Fibroblast of the conjunctiva (primary cell): ENCODE data around the gene TBC1D21.

ENCODE experiments used
- DNase-seq: peaks from one replicate; pipeline ENCODE4 v3.0.0-alpha.2; 2010; ENCODE audit warnings: low read depth

The TBC1D21 gene

GRCh38 chr15:73862276-73862675 lies 11.1 kb upstream of the TBC1D21 start:
- no peak for DNase-seq

- no peak for DNase-seq
Measured at GRCh38 chr15:73865379-73865778, 8.0 kb upstream of the TBC1D21 start.

- no peak for DNase-seq
Measured at GRCh38 chr15:73865904-73866303, 7.5 kb upstream of the TBC1D21 start.

GRCh38 chr15:73866481-73866880 lies 6.9 kb upstream of the TBC1D21 start:
- no peak for DNase-seq

DNA sequence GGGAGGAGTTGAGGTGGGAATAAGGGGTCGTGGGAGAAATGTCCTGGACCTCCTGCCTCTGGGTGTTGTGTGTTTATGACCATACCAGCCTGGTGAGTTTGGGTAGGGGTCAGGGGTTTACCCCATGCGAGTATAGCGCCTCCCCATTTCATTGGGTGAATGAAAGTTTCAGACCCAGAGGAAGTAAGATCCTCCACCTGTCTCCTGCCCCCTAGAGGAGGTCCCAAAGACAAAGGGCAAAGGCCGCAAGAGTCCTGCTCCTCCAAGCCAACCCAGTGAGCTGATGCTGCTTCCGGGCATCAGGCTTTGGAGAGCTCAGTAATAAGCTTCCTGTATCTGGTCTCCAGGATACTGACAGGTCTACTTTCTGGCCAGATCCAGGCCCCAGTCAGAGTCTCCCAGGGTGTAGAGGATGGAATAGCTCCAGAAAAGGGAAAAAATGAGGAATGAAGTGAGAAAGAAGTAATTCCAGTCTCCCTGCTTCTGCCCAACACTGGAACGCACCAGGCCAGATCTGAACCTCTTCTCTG lies 6.4 kb upstream of the TBC1D21 start:
- DNase-seq = no peak

GRCh38 chr15:73867426-73867825 lies 5.9 kb upstream of the TBC1D21 start:
- DNase-seq = no peak

DNA sequence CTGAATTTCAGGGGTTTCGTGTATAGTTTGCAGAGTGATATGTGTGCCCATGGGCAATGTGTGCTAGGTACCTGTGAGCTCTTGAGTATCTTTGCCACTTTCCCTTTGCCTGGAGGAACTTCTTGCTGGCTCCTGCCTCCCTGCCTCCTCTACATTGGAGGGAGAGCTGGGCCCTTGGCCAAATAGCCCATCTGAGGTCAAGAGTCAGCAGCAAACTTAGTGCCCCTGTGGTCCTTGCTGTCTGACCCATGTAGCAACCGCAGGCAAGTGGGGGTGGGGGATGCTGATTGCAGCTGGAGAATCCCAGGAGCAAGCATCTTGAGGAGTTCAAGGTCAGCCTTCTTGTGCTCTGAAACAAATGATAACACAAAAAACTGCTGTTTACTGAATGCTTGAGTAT lies 5.4 kb upstream of the TBC1D21 start:
- DNase-seq = no peak

GRCh38 chr15:73869216-73869995 lies 4.0 kb upstream of the TBC1D21 start:
- DNase-seq = no peak

DNA sequence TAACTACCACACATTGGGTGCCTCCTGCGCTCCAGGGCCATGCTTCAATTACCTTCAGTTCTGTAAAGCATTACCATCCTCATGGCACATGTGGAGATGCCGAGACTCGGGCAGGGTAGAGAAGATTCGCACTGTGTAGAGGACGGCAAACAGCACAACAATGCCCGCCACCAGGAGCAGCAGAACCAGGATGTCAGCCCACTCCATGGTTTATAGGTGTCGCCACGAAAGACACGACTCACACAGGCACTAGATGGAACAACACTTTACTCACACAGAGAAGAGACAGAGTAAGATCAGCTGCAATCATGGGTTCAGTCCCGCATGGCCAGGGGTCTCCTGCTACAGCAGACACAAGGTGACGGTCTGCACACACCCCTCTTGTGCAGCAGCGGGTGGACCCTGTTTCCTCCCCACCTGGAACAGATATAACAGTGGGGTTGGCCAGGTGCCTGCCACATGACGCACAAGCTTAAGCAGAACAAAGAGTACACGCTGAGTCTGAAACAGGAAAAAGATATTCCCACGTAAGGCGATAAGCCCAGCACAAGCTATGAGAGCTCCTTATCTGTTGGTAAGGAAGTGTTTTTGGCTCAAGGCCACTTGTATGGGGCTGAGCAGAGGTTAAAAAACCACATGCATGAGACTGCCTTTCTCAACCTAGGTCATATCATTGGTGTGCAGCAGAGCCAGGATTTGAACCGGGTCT lies 2.5 kb upstream of the TBC1D21 start:
- no peak for DNase-seq

DNA sequence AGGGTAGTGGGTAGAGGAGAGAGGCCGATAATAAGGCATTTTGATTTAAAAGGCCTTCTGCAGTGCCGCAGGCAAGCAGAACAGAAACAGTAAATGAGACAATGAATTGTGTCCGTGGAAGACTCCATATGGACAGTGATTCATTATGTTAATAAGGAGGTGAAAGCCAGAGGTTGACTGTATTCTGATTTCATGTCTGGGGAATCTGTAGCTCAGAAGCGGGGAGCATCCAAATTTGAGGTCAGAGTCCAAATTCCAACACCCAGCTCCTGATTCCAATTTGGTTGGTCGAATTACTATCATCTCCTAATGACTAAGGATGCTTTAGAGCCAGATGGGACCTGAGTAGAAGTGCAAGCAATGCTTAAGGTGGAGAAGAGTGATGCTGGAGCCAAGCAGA lies 1.0 kb upstream of the TBC1D21 start:
- DNase-seq = no peak

- peak; percentile 49 for DNase-seq
Measured at GRCh38 chr15:73873889-73874511, 636 bp downstream of the TBC1D21 start.

DNA sequence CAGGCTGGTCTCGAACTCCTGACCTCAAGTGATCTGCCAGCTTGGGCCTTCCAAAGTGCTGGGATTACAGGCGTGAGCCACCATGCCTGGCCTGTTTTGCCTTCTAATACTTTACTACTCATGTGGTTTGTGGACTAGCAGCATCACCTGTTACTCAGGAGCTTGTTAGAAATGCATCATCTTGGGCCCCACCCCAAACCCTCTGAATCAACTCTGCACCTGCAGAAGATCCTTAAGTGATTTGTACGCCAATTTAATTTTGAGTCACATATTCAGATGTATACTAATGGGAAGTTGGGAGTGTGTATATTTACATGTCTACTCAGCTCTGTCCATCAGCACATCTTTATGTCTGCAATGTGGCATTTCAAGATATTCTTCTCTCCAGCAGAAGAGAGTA lies 6.1 kb downstream of the TBC1D21 start:
- no peak for DNase-seq

DNA sequence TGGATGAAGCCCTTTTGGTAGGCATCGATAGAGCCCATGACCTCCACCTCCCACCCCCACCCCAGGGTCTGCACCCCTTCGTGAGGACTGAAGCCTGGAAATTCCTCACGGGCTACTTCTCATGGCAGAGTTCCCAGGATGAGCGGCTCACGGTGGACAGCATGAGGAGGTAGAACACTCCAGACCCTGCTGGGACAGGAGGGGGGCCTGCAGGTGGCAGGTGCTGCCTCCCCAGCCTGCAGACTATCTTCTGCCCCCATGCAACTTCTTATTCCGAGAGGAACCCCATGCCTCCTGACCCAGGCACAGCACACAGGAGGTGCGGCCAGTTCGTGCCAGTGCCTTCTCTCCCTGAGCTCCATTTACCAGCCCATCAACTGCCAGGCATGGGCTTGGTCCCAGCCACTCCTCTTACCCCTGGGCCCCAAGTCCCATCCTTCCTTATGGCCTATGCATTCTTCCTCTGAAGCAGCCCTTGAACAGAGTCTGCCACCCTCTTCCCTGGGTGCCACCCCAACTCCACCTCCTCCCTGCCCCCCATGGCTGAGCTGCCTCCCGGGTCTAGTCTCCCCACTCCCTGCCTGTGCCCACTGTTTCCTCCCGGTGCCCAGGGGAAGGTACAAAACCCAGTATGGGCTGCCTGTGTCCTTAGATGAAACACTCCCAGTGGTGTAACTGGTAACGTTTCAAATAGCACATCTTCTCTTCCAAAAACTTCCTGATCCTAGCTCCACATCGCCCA lies 8.4 kb downstream of the TBC1D21 start:
- no peak for DNase-seq

GRCh38 chr15:73882761-73883419 lies 9.5 kb downstream of the TBC1D21 start:
- DNase-seq = no peak

DNA sequence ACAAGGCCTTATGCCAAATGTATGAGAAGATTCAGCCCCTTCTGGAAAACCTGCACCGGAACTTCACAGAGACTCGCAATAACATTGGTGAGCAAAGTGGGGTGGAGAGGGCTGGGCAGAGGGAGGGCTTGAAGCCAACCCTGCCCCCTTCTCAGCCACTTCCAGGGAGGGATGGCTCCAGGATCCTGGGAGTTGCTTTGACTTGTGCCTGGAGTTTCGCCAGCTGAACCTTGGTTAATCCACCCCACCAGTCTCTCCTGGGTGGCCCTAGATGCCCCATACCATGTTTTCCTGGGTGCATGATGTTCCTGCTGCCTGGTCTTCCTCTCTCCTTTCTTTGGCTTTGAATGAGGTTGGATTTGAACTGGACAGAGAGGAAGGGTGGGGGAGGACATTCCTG lies 10.8 kb downstream of the TBC1D21 start:
- no peak for DNase-seq

DNA sequence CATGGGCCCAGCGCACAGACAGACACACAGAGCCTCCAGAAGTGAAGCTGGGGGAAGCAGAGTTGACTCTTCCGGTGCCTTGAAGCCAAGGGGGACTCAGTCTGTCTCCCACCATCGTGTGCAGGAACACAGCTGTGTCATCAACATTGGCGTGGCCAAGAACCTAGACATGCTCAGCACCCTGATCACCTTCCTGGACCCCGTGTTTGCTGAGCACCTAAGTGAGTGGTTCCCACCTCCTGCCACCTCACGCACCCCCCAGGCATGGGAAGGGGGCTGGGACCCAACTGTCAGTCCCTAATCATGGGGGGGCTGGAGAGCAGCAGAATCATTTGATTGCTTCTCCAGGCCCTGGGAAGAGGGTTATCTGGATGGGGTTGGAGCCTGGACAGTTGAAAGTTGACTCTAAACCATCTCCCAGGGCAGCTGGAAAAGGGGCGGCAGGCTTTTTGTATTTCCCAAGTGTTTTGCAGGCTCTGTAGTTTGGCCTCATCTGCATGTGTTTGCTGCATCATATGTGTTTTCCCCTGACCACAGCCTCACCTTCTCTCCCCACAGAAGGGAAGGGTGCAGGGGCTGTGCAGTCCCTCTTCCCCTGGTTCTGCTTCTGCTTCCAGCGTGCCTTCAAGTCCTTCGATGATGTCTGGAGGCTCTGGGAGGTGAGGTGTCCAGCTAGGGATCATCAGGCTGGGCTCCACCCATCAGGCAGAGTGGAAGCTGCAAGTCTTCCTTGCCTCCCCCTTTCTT lies 12.8 kb downstream of the TBC1D21 start:
- DNase-seq = no peak

GRCh38 chr15:73886717-73887345 lies 13.5 kb downstream of the TBC1D21 start:
- DNase-seq = no peak

- DNase-seq = no peak
Measured at GRCh38 chr15:73887481-73887880, 14.1 kb downstream of the TBC1D21 start.

DNA sequence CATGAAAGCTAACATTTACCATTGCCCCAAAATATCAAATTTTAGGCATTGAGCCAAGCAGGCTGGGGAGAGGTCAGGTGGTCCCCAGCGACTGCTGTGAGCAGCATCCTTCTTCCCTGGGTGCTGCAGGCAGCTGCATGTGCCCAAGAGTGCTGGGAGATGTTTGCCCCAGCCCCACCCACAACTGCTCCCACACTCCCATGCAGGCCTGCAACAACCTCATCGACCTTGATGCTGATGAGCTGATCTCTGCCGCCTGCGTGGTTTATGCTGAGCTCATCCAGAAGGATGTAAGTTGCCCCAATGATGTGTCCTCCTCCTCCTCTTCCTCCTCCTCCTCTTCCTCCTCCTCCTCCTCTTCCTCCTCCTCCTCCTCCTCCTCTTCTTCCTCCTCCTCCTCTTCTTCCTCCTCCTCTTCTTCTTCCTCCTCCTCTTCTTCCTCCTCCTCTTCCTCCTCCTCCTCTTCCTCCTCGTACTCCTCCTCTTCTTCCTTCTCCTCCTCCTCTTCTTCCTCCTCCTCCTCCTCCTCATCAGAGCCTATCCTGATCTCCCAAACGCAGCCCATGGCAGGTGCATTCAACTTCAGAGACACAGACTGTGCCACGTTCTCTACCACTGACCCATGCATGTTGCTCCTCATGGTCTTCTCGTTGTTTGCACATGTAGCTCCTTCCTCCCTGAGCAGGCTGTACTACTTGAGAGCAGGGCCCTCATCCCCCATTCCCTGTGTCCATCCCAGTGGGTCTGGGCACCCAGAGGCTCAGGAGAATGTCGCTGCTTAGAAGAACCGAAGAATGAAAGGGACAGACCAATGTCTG lies 15.1 kb downstream of the TBC1D21 start:
- DNase-seq = no peak
